ENCODE measurements around the gene CCKAR.

DNA sequence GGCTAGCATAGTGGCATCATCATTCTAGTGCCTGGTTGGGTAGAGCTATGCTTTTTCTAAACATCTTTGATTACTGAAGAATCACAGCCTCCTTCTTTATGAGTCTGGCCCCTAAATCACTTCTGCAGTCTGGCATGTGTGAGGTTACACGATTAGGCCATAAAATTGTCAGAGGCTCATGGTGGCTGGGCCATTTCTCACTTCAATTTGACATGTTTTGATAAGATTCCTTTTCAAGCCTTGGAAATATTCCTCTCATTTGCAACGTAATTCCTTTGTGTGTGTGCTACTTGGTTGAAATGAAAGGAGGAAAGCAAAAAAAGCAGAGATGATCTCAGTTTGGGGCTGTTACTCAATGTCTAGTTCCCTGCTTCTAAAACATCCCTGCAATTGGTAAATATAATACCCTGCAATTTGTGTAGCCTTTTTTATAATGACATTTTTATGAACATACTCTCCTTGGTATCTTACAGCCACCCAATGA, 6.2 kb downstream of the CCKAR start:
- TF ChIP-seq, protein P1, sequence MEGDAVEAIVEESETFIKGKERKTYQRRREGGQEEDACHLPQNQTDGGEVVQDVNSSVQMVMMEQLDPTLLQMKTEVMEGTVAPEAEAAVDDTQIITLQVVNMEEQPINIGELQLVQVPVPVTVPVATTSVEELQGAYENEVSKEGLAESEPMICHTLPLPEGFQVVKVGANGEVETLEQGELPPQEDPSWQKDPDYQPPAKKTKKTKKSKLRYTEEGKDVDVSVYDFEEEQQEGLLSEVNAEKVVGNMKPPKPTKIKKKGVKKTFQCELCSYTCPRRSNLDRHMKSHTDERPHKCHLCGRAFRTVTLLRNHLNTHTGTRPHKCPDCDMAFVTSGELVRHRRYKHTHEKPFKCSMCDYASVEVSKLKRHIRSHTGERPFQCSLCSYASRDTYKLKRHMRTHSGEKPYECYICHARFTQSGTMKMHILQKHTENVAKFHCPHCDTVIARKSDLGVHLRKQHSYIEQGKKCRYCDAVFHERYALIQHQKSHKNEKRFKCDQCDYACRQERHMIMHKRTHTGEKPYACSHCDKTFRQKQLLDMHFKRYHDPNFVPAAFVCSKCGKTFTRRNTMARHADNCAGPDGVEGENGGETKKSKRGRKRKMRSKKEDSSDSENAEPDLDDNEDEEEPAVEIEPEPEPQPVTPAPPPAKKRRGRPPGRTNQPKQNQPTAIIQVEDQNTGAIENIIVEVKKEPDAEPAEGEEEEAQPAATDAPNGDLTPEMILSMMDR (IDR thresholded peaks at IDR 0.05), result no peak
- no peak for TF ChIP-seq POLR2A (IDR thresholded peaks at IDR 0.05)

All from body of pancreas (tissue), 4 donors.